Inflammatory macrophage treated with lipopolysaccharide for 4 hours (primary cell): ENCODE measurements around the gene TCAIM.
"Not testable (repeated sequence)": the region's sequence is repeated elsewhere in the genome, so short reads cannot be mapped to it uniquely, and the experiment has no call there.

Experiments
- DNase-seq: peaks from one replicate; pipeline ENCODE4 v3.0.0-alpha.2; 2020

The TCAIM gene

DNA sequence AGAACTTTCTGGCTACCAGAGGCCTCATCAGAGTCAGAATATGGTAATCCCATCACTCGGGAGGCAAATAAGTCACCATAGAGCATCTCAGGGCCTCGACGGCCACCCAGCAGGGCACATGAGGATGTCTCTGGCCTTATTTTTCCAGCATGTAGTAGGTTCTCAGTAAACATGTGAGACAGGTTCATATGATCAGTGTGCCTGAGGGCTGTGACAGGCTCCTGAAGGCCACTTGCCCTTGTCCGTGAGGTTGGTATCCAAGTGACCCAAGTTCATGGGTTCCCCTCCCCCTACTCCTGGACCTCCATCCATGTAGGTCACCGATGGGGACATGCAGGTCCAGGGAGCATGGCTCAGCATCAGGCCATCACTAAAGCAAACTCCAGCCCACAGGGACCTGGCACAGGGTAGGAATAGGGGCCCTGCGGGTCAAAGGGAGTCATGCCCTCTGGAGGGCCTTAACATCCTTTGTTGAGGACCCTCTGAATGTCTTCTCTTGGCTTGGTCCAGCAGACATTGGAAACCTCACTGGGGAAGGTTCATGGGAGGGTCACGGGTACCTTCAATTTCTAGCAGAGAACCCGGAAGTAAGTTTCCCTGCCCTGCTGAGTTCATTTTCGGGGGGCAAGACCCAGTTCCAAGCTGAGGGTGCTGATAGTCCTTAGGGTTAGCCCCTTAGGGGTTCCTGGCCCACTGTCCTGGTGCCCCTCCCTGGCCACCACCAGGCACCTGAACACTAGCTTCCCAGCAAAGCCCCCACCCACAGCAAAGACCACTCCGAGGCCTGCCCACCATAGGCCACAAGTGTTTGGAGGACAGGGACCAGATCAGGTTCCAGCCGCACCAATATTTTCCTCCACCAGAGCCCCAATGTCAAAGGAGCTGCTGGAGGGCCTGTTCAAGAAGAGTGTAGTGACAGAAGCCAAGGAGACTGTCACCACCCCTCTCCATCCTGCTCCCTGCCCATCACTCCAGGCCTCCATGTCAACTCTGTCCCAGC is 77.8 kb downstream of the TCAIM start:
- DNase-seq = no peak

GRCh38 chr3:44418118-44418517 is 79.6 kb downstream of the TCAIM start:
- not testable (repeated sequence) for DNase-seq

- DNase-seq = no peak
These were observed 80.0 kb downstream of the TCAIM start for GRCh38 chr3:44418549-44418948.

- DNase-seq = no peak
These were observed 80.8 kb downstream of the TCAIM start for GRCh38 chr3:44419116-44419922.

DNA sequence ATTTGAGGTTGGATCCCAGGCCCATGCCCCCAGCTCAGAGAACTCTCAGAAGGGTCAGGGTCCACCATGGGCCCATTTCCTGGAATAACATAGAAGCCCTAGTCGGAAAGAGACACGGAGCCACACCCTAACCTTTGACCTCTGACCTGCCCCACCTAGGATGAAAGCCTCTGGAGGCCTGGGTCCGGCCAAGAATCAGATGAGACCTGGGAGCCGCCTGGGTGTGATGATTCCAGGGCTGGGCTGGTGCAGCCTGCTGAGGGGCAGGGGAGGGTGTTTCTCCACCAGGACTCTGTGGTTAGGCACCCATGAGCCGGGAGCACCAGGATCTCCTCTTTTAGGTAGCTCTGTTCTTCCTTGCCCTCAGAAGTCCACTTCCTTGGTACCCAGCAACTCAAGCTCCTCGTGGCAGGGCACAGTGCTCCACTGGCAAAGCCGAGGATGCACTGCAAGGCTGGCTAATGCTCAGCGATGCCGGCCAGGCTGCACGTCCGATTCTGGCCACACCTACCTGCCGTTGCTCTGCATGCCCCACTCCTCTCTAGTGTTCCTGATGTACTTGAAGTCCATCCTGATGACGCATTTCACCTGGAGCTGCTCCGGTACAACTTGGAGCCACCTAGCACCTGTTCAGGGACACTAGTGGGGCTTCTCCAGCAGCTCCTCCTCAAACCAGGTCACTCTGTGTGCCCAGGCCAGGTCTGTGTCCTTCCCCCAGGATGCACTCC is 81.5 kb downstream of the TCAIM start:
- no peak for DNase-seq

- DNase-seq = no peak
These were observed 82.1 kb downstream of the TCAIM start for GRCh38 chr3:44420676-44421075.

DNA sequence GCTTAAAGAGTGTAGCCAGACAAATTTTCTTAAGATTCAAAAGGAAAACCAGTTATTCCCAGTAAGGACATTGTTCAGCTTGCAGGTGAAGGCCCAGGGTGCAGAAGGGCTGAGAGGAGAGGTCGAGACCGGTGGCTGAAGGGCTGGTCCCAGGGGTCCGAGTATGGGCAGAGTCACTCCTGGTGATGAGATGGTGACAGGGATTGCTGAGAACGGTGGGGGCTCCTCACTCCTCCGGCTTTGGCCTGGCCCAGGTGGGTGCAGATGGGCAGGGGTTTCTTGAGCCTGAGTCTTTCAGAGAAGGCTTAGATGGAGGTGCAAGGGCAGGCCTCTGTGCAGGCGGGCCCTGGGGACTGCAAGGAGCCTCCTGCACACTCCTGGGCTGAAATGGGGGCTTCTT is 82.7 kb downstream of the TCAIM start:
- no peak for DNase-seq

GRCh38 chr3:44424758-44425157 is 86.2 kb downstream of the TCAIM start:
- no peak for DNase-seq

DNA sequence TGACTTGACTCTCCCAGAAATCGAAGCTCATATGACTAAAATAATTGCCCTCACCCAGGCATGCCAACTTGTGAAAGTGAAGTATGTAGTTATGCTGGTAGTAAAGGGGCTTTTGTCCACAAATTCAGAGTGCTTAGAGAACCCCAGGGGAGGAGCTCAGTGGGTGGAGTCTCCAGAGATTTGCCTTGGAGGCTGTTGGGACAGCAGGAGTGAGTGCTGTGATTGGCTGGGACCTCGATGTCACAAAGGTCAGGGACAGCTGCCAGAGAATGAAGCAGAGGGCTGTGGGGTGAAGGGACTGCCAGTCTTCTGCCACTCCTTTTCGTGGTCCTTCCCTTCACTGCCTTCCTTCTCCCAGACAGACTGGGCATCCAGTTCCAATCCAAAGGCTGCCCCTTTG is 89.1 kb downstream of the TCAIM start:
- DNase-seq = no peak

GRCh38 chr3:44428910-44429309 is 90.3 kb downstream of the TCAIM start:
- DNase-seq = no peak

DNA sequence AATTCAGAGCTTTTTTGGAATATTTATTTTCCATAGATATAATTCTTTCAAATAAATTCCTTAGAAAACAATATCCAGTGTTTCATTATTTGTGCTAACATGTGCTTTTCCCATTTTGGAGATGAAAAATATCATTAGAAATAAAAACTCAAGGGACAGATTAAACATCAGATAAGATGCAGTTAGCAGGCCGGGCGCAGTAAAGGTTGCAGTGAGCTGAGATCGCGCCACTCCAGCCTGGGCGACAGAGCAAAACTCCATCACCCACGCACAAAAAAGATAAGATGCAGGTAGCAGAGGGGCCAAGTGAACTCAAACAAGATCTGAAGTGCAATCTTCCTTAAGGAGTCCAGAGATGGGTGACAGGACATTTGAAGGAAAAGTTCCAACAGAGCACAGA is 90.9 kb downstream of the TCAIM start:
- DNase-seq = no peak

DNA sequence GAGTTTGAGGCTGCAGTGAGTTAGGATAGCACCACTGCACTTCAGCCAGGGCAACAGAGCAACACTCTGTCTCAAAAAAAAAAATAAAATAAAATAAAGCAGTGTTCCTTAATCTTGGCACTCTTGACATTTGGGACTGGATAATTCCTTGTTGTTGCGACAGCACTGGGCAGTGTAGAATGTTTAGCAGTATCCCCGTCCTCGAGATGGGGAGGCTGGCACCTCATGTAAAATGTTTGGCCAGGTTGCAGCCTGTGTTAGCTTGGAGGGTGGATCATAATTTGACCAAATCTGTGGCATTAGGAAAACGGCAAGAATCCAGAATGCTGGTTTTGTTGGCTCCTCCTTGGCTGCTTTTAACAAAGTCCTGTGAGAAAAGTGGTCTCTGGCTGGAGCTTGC is 91.9 kb downstream of the TCAIM start:
- DNase-seq = no peak

- DNase-seq = no peak
These were observed 96.4 kb downstream of the TCAIM start for GRCh38 chr3:44434834-44435510.

DNA sequence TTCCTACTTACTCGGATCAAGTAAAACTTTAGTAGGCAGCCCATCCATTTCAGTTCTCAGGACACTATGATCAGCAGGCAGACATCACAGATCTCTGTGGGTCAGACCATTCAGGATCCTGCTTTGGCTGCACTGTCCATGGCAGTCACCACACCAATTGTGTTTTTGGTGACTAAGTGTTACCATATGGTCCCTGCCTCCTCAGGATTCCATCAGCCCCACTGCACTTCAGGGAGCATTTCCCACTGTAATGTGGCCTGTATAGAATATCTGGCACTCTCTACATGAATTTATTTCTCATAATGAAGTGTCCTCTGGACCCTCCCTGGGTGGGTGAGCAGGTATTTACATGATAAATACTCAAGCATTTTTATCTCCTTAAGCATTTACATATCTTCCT is 97.6 kb downstream of the TCAIM start:
- DNase-seq = no peak

DNA sequence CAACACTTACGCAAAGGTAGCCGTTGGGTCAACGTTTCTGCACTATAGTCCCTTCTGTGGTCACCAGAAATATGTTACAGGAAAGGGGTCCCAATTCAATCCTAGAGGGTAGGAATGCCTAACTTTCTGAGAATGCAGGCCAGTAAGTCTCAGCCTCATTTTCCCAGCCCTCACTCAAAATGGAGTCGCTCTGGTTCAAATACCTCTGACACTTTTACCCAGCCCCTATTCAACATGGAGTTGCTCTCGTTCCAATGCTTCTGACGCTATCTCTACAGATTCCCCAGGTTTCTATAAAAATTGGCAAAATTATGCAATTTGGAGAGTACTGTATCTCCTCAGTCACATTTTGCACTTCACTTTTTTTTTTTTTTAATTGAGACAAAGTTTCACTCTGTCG is 99.2 kb downstream of the TCAIM start:
- DNase-seq = no peak

DNA sequence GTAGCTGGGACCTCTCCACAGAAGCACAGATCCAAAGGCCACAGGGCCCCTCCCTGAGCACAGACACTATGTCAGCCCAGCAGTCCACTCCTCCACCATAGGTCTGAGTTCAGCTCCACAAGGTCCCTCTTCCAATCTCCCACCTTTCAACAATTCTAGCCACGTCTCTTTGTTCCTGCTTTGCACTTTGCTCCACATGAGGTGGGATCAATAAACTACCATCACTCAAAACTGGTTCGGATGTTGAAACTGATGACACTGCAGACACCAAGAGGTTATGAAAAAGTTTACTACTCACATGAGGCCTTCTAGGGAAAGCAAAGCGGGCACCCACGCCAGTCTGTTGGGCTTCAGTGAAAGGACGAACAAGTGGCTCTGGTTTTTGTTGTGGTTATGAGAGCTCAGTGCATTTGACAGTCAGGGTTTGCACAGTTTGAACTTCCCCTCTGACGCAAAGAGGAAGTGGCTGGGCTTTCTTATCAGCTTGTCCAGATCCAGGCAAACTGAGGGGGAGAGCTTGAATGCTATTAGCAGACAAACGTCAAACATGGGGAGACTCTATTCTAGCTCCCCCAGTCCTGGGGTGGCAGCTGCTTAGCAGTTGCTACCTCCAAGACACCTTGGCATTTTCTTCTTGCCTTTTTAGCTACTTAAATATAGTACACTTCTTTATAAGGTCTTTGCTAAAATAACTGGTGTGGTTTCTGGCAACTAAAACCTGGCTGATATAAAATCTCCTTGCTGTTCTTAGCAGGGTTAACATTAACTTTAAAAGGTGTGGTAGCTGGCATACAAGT is 101.1 kb downstream of the TCAIM start:
- DNase-seq = peak; percentile 98

DNA sequence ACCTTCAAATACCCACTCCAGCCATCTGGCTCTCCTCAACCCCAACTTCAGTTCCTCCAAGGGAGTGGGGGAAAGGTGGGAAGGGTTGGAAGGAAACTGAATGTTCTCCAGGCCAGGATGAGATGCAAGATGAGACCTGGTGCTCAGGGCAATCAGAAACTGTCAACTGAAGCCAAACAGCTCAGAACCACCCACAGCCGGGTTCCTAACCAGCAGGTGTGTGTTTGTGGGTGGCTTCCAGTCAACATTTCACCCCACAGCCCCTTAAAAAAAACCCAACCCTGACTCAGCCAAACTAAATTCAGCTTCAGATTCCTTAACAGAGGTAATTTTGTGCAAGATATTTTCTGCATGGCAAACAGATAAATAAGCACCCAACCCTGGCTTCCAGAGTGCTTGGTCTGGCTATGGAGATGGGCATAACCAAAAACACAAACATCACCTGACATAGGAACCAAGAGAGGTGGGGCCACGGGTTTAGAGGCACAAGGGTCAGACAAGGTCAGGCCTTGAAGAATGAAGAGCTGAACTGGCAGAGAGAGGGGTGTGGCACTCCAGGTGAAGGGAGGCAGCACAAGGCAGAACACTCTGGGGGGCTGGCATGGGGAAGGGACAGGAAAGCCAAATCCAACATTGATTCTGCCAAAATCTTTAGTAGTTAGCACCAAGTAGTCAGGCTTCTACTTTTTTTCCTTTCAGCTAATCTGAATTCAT is 104.2 kb downstream of the TCAIM start:
- no peak for DNase-seq

GRCh38 chr3:44444437-44444836 is 105.9 kb downstream of the TCAIM start:
- DNase-seq = no peak

GRCh38 chr3:44444896-44445691 is 106.5 kb downstream of the TCAIM start:
- DNase-seq = no peak

GRCh38 chr3:44445786-44446185 is 107.2 kb downstream of the TCAIM start:
- DNase-seq = no peak
